Suprapubic skin (tissue), 4 donors: ENCODE results near the gene PLA2G4F.

Experiments
- CTCF ChIP-seq, 2 donors: fragments of 200-600 bp in 1 of 2; fragments of 450-650 bp in 1 of 2; sonication (generic) in 1 of 2; IDR thresholded peaks; one replicate each; pipeline ENCODE4 v1.5.1; 2016 to 2019; ENCODE audit warnings: antibody characterized with exemption in 2 of 2, mild to moderate bottlenecking in 1 of 2, moderate library complexity in 1 of 2
- POLR2A ChIP-seq, 2 donors: fragments of 450-650 bp; IDR thresholded peaks; one replicate each; pipeline ENCODE4 v1.6.1; 2017; ENCODE audit warnings: antibody characterized with exemption in 2 of 2, mild to moderate bottlenecking in 2 of 2, moderate library complexity in 2 of 2
- POLR2AphosphoS5 ChIP-seq, 3 donors: sonication (generic); formaldehyde crosslinking; IDR thresholded peaks; one replicate each; pipeline ENCODE4 v1.6.1; 2017; ENCODE audit warnings: antibody characterized with exemption in 3 of 3

DNA sequence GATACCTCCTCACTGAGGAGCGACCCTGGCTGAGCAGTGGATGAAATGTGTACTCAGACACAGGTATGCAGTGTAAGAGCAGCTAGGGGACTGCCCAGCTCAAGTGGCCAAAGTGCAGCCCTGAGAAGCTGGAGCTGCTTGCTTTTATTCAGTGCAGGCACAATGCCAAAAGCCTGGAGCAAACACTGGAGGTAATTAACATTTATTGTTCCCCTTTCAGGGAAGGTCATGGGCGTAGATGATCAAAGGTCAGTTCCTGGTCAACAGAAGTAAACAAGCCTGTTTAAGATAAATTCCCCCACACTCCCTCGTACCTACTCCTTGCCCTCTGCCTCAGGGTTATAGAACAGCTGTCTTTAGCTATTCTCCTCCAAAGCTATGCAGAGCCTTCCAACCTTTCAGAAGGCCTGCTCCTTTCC lies 17.5 kb downstream of the PLA2G4F start:
- TF ChIP-seq CTCF (IDR thresholded peaks at IDR 0.05) (no peak), POLR2A (IDR thresholded peaks at IDR 0.05) (no peak), POLR2AphosphoS5 (IDR thresholded peaks at IDR 0.05) (no peak)
